WTC11 (cell line): ENCODE results near the gene PLXNA3. TPM values are rescaled to one million over a fixed set of nuclear protein-coding genes. Genes with fewer than 3 reads are reported as not detected.

Experiments used
- ATAC-seq: fragments of 200-7000 bp; cut with Tn5 transposase; 2 replicates; pipeline ENCODE4 v1.10.0; 2021; ENCODE audit warnings: mild to moderate bottlenecking, moderate library complexity
- CTCF ChIA-PET: fragments of 300-600 bp; sonication (Branson Sonifier 250); formaldehyde crosslinking; loops from one replicate; lab custom pipeline; 2021; ENCODE audit warnings: antibody characterized with exemption; lab: Charles Lee
- POLR2A ChIA-PET: fragments of 350-600 bp; sonication (Branson Sonifier 250); formaldehyde crosslinking; loops from one replicate; lab custom pipeline; 2021; ENCODE audit warnings: antibody characterized with exemption; lab: Charles Lee
- DNase-seq: peaks from one replicate; pipeline ENCODE4 v3.0.0; 2021; ENCODE audit warnings: low spot score
- H3K27ac Mint-ChIP-seq: 2 replicates; pipeline ENCODE4 v1.8.0; 2021; ENCODE audit warnings: mixed read lengths
- H3K27me3 Mint-ChIP-seq: 2 replicates; pipeline ENCODE4 v1.8.0; 2021; ENCODE audit warnings: low read depth, mild to moderate bottlenecking, moderate library complexity, mixed read lengths
- H3K36me3 Mint-ChIP-seq: 2 replicates; pipeline ENCODE4 v1.8.0; 2021; ENCODE audit warnings: mixed read lengths
- H3K4me1 Mint-ChIP-seq: 2 replicates; pipeline ENCODE4 v1.8.0; 2022; ENCODE audit warnings: mixed read lengths
- H3K4me3 Mint-ChIP-seq: 2 replicates; pipeline ENCODE4 v1.8.0; 2021; ENCODE audit warnings: mild to moderate bottlenecking, moderate library complexity, mixed read lengths
- H3K9me3 Mint-ChIP-seq: 2 replicates; pipeline ENCODE4 v1.8.0; 2021; ENCODE audit warnings: mixed read lengths
- AFF4 ChIP-seq: sonication (generic); formaldehyde crosslinking; IDR thresholded peaks from 2 replicates; pipeline ENCODE4 v1.8.1; 2023; ENCODE audit warnings: mild to moderate bottlenecking, missing genetic modification reagents, borderline replicate concordance
- CDX4 ChIP-seq: fragments of 250-450 bp; sonication (Bioruptor Pico); IDR thresholded peaks from 2 replicates; pipeline ENCODE4 v1.9.0; 2021; ENCODE audit warnings: moderate library complexity, mild to moderate bottlenecking, inconsistent platforms, borderline replicate concordance
- E2F1 ChIP-seq: sonication (generic); formaldehyde crosslinking; IDR thresholded peaks from 2 replicates; pipeline ENCODE4 v1.8.0; 2022; ENCODE audit warnings: mild to moderate bottlenecking, missing genetic modification reagents
- E2F4 ChIP-seq: sonication (generic); formaldehyde crosslinking; IDR thresholded peaks from 2 replicates; pipeline ENCODE4 v1.8.1; 2022; ENCODE audit warnings: low read depth, mild to moderate bottlenecking, moderate library complexity, missing genetic modification reagents, borderline replicate concordance
- EMX1 ChIP-seq: fragments of 250-450 bp; sonication (Bioruptor Pico); IDR thresholded peaks from 2 replicates; pipeline ENCODE4 v1.8.0; 2021; ENCODE audit warnings: mild to moderate bottlenecking
- ETV6 ChIP-seq: sonication (generic); formaldehyde crosslinking; IDR thresholded peaks from 2 replicates; pipeline ENCODE4 v1.8.1; 2022; ENCODE audit warnings: mild to moderate bottlenecking, missing genetic modification reagents
- GRHL2 ChIP-seq: fragments of 250-450 bp; sonication (Bioruptor Pico); IDR thresholded peaks from 2 replicates; pipeline ENCODE4 v1.8.0; 2022; ENCODE audit warnings: mild to moderate bottlenecking, moderate library complexity; ENCODE audit not compliant: insufficient replicate concordance, severe bottlenecking
- HMGXB4 ChIP-seq: sonication (generic); formaldehyde crosslinking; IDR thresholded peaks from 2 replicates; pipeline ENCODE4 v1.8.1; 2023; ENCODE audit warnings: mild to moderate bottlenecking, moderate library complexity, missing genetic modification reagents
- JAZF1 ChIP-seq: fragments of 250-450 bp; sonication (Bioruptor Pico); IDR thresholded peaks from 2 replicates; pipeline ENCODE4 v1.9.0; 2021; ENCODE audit warnings: moderate library complexity, mild to moderate bottlenecking, inconsistent platforms
- KAT7 ChIP-seq: sonication (generic); formaldehyde crosslinking; IDR thresholded peaks from 2 replicates; pipeline ENCODE4 v1.8.1; 2023; ENCODE audit warnings: missing genetic modification reagents, mild to moderate bottlenecking, borderline replicate concordance
- MXD4 ChIP-seq: fragments of 250-450 bp; sonication (Bioruptor Pico); IDR thresholded peaks from 2 replicates; pipeline ENCODE4 v1.8.0; 2021; ENCODE audit warnings: mild to moderate bottlenecking, moderate library complexity, borderline replicate concordance
- NFYB ChIP-seq: sonication (generic); formaldehyde crosslinking; conservative IDR thresholded peaks from 2 replicates; pipeline ENCODE4 v1.8.0; 2022; ENCODE audit warnings: low read depth, missing genetic modification reagents
- PRDM15 ChIP-seq: sonication (generic); formaldehyde crosslinking; IDR thresholded peaks from 2 replicates; pipeline ENCODE4 v1.8.0; 2022; ENCODE audit warnings: missing genetic modification reagents
- RELA ChIP-seq: sonication (generic); formaldehyde crosslinking; IDR thresholded peaks from 2 replicates; pipeline ENCODE4 v1.8.1; 2022; ENCODE audit warnings: missing genetic modification reagents, mild to moderate bottlenecking, borderline replicate concordance
- TCF7 ChIP-seq: sonication (generic); formaldehyde crosslinking; IDR thresholded peaks from 2 replicates; pipeline ENCODE4 v1.8.0; 2022; ENCODE audit warnings: mild to moderate bottlenecking, low read depth, missing genetic modification reagents, moderate library complexity
- TEAD1 ChIP-seq: sonication (generic); formaldehyde crosslinking; IDR thresholded peaks from 2 replicates; pipeline ENCODE4 v1.8.0; 2022; ENCODE audit warnings: mild to moderate bottlenecking, missing genetic modification reagents
- ZNF263 ChIP-seq: sonication (generic); formaldehyde crosslinking; IDR thresholded peaks from 2 replicates; pipeline ENCODE4 v1.8.1; 2022; ENCODE audit warnings: low read depth, mild to moderate bottlenecking, moderate library complexity, missing genetic modification reagents
- ZNF416 ChIP-seq: fragments of 250-450 bp; sonication (Bioruptor Pico); IDR thresholded peaks from 2 replicates; pipeline ENCODE4 v1.9.0; 2021; ENCODE audit warnings: mild to moderate bottlenecking, inconsistent platforms
- ZNF512 ChIP-seq: sonication (generic); formaldehyde crosslinking; IDR thresholded peaks from 2 replicates; pipeline ENCODE4 v1.8.1; 2022; ENCODE audit warnings: missing genetic modification reagents, borderline replicate concordance
- ZSCAN18 ChIP-seq: fragments of 250-450 bp; sonication (Bioruptor Pico); IDR thresholded peaks from 2 replicates; pipeline ENCODE4 v2.1.2; 2022; ENCODE audit warnings: mild to moderate bottlenecking, moderate library complexity
- total RNA-seq: library from RNA; stranded (reverse); gene quantifications from 3 replicates; pipeline ENCODE4 v1.2.3, GENCODE V29; 2021

Gene PLXNA3
- total RNA-seq, 1 experiment from 2014 or later: 26.6 TPM

GRCh38 chrX:154449618-154450017, 8.5 kb upstream of the PLXNA3 start:
- DNase-seq (no peak), ATAC-seq (no peak)
- H3K4me1 Mint-ChIP-seq: no peaks in the 10 kb centered on the region
- H3K4me3 Mint-ChIP-seq: no peak overlapping the region
- no peak overlapping the region for H3K27ac Mint-ChIP-seq
- ChIA-PET CTCF (interaction anchor here (0.6 kb wide), 1 partner anchor 41 kb away, joined by 3 read pairs; no protein-coding TSS in a partner anchor), POLR2A (no interaction called here)
- peaks cover 6% of the 10 kb centered on the region for H3K36me3 Mint-ChIP-seq
- H3K9me3 Mint-ChIP-seq: no peaks in the 10 kb centered on the region
- peaks cover 3% of the 10 kb centered on the region; the same call in 1 of the 2 replicates for H3K27me3 Mint-ChIP-seq
- TF ChIP-seq ZSCAN18 (CRISPR knock-in tag) (no peak), ZNF416 (CRISPR knock-in tag) (no peak), ETV6 (CRISPR knock-in tag) (no peak), CDX4 (no peak), ZNF263 (CRISPR knock-in tag) (no peak), KAT7 (no peak), RELA (CRISPR knock-in tag) (no peak), MXD4 (no peak), NFYB (no peak), HMGXB4 (CRISPR knock-in tag) (no peak), TCF7 (no peak), GRHL2 (CRISPR knock-in tag) (no peak), E2F1 (no peak), E2F4 (CRISPR knock-in tag) (no peak)

- ChIA-PET CTCF (no interaction called here), POLR2A (no interaction called here)
- Mint-ChIP-seq H3K4me1 (no peaks in the 10 kb centered on the region), H3K36me3 (peaks cover 6% of the 10 kb centered on the region), H3K27ac (no peak overlapping the region), H3K27me3 (peaks cover 6% of the 10 kb centered on the region; the same call in 1 of the 2 replicates), H3K4me3 (no peak overlapping the region), H3K9me3 (no peaks in the 10 kb centered on the region)
- DNase-seq (no peak), ATAC-seq (no peak)
- TF ChIP-seq ZNF512 (no peak), EMX1 (no peak), TCF7 (no peak), TEAD1 (CRISPR knock-in tag) (no peak), JAZF1 (no peak), AFF4 (CRISPR knock-in tag) (no peak), PRDM15 (no peak)
Observed at GRCh38 chrX:154450312-154450711, 7.8 kb upstream of the PLXNA3 start.
